Embryonic facial prominence (tissue), 1 donor: ENCODE data around the gene STRA6.
"Not testable (repeated sequence)": the region's sequence is repeated elsewhere in the genome, so short reads cannot be mapped to it uniquely, and the experiment has no call there.

Source experiments
- DNase-seq: peaks from one replicate; pipeline ENCODE4 v3.0.0-alpha.2; 2016; ENCODE audit errors: extremely low spot score

STRA6 gene

DNA sequence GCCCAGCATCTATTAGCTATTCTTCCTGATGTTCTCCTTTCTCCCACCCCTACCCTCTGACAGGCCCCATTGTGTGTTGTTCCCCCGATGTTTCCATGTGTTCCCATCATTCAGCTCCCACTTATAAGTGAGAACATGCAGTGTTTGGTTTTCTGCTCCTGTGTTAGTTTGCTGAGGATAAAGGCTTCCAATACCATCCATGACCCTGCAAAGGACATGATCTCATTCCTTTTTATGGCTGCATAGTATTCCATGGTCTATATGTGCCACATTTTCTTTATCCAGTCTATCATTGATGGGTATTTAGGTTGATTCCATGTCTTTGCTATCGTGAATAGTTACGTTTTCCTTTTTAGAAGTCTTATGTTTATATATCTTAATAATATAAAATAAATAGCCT lies 42.2 kb downstream of the STRA6 start:
- not testable (repeated sequence) for DNase-seq

DNA sequence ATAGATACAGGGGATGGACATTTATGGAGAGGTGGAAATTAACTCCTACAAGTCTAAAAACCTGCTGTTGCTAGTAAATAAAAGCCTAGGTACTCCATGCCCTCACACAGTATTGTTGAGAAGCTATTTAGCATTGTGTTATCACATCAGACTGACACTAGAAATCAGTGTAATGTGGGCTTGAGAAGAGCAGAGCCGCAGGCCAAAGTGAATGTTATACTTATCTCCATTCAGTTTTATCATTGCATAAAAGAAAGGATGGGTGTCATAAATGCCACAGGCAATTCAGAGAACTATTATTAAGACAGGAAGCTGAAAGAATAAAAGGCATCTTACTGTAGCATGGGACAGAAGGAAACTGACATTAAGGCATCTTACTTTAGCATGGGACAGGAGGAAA lies 42.8 kb downstream of the STRA6 start:
- no peak for DNase-seq

DNA sequence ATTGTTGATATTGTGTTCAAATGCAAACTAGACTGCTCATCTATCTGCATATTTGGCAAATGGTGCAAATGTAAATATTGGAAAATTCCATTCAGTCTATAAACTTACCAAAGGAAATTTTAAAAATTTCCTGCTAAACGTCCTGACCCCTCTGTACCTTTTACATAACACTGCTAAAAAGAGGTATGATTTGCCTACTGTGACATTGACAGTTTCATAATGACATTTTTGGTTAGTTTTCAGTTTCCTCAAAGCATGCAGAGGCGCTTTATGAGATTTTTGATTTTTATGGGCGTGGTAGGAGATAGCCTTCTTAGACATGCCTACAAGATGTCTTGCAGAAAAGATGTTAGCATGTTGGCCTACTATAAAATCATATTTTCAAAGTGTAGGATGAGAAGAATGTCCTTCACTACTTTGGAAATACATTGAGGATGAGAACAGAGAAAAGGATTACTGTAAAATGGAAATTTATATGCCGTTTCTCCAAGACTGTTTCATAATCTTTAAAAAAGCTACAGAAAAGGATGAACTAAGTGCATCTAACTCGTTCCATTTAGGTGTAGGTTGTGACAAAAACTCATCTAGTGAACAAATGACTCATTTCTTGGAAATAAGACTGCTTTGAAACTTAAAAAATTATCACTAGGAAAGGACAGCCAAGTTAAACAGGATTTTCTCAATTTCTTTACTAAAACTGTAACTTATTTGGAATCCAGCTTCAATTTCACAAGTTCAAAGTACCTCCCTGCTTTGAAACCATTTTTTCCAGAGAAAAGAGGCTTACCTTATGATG lies 43.5 kb downstream of the STRA6 start:
- no peak for DNase-seq

DNA sequence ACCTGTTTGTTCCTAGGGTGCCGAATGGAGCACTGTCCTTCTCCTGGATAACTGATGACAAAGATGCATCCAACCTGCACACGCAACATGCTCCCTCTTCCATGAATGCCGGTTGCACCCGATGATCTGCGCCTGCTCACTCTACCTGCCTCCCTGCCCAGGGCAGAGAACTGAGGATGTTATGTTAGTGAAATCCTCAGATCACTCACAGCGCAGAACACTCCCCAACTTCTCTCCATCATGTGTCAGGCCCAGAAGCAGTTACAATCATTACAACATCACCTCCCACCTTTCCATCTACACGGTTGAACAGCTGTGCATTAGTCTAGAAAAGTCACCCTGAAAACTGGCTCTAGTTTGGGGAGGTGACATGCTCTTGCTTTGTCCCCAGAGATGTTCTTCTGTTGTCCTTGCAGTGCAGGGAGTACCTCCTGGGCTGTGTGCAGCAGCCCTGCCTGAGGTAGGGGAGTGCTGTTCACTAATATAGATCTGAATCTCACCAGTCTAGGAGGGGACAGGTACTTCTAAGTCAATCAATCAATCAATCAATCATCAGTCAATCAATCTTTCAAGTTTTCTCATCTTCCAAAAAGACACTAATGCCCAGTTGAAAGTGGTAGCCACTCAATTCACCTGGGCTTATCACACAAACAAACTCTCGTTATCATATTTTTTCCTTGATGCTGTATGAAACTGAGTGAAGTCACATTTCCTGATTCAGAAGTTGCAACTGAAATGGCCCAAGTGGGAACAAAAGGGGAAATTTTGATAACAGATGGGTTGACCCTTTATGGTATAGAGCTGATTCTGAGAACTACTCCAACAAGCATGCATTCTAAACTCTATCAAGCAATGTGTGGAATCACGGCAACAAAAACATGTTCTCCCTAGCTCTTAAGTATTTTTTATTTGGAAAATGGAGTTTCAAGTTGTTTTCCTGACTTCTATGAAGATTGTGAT lies 44.4 kb downstream of the STRA6 start:
- DNase-seq = no peak

DNA sequence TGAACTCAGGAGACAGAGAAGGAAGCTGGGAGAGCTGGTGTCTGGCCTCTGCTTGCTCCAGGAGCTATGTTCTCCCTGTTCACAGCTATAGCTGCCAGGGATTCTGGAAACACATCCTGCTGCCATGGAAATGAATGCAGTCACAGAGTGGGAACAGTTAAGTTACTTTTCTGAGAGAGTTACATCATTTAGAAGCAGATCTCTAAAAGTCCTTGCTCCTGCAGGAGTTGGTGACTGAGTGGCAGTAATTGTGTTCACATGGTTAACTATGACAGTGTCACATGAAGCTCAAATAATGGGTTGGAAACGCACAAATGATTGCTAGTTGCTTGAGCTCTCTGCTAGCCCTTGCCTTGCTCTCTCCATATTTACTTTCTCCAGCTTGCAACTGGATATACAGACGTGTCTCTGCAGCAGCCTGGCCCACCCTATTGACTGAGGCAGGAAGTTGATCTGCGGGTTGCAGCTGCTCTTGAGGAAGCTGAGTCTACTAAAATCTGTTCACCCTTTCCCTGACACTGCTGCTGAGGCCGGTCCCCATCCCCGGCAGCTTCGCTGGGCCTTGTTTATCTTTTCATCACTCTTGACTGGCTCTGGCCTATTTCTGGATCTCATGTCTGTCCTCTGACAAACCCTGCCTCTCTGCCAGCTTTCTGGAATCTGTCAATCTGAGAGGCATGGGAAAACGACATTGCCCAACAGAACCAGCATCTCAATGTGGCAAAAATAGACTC lies 45.7 kb downstream of the STRA6 start:
- no peak for DNase-seq

DNA sequence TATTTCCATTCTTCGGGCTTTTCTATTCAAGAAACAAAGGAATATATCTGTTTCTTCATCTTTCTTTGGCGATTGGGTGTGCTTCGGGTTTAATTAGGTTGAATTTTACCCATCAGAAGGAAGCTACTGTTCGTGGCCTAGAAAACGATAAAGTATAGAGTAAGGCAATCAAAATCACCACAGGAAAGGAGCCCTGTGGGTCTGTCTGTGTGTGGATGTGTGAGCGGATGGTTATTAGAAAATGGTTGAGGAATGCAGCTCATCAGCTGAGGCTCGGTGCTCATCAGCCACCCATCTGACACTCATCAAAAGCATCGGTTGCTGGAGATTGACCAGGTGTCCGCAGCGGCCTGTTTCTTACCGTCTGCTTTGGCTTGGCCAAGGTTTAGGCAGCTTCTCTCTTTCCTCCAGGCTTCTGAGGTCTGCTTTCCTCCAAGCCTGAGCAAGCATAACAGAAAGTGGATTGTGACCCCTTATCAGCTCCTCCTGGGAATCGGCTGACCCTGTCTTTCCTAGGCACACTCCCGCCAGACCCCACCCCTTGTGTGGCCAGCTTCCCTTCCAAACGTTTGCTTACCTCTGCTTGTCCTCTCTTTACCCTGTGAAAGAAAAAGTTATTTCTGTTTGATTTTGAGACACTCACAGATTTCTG lies 46.7 kb downstream of the STRA6 start:
- DNase-seq = no peak

DNA sequence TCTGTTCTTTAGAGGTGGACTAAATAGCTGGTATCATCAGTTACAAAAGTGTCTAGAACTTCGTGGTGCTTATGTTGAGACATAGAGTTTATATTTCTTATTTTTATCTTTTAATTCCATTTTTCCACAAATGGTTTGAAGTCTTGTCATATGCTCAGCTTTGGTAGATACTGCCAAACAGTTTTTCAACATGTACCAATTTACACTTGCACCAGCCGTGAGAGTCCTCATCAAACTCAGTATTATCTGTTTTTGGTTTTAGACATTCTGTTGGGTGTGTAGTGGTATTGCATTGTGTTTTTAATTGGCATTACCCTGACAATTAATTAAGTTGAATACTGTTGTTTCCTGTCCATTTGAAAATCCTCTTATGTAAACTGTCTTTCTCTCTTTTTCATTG lies 55.5 kb downstream of the STRA6 start:
- DNase-seq = no peak

DNA sequence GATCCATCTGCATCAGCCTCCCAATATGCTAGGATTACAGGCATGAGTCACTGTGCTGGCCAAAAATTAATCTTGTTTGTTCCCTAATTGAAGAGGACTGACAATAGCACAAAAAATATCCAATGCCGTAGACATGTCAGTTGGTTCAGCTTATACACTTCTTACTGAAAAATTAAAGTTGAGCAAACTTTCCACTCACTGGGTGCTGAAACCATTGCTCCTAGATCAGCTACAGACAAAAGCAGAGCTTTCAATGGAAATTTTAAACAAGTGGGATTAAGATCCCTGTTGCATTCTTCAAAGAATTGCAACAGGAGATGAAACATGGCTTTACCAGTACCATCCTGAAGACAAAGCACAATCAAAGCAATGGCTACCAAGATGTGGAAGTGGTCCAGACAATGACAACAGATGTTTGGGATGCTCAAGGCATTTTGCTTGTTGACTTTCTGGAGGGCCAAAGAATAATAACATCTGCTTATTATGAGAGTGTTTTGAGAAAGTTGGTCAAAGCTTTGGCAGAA lies 56.2 kb downstream of the STRA6 start:
- no peak for DNase-seq

DNA sequence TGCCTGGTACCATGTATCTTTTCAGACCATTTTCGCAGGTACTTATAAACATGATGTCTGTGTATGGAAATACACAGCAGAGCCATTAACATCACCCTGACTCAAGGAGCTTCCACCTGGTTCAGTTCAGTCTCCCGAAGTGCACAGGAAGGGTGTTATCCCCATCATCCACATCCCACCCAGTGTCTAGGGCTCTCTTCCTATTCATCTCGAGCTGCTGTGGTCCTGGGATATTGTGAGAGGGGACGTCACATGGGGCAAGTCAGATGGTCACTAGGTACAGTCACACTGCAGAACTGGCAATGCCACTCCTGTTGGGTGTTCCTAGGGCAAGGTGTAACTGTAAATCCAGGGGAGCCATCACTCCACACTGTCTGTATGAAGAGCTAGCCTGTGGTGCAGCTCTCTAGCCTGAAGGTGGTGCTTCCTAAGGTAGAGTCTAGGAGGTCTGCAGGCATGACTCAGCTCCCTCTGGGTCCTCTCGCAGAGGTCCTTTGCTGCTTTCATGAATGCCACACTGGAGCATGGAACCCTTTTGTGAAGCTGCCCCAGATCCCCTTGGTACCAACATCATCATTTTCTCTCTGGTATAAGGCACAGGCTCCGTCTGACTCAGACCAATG lies 58.3 kb downstream of the STRA6 start:
- no peak for DNase-seq

DNA sequence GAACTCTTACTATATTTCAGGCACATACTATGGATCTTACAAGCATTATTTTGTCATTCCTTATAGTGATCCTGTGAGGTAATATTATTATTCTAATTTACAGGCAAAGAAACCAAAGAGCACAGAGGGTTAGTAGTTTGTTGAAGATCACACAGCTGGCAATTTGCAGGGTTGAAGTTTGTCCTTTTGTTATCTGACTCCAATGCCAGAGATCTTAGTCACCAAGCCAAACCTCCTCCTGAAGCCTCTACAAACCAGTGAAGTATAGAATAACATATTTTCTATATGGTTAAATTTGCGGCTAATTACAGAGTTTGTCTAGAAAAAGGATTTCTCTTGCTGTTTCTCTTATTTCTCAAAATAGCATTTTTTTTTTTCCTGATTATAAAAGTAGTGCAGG lies 61.0 kb downstream of the STRA6 start:
- no peak for DNase-seq

DNA sequence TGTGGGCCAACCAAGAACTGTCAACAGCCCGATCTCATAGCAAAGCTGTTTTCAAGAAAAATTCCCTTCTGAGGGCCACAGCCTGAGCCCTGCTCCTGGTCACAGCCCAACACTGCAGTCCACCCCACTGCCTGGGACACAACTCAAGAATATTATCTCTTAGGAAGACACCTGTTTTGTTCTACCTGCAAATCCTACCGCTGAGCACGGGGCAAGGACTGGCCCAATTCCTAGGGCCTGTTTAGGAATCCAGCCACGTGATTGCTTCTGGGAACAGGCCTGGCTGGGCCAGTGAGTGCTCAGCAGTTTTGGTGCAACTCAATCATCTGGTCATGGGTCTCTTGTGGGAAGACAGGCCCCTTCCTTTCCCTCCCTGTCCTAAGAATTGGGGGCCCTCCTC lies 63.9 kb downstream of the STRA6 start:
- no peak for DNase-seq

DNA sequence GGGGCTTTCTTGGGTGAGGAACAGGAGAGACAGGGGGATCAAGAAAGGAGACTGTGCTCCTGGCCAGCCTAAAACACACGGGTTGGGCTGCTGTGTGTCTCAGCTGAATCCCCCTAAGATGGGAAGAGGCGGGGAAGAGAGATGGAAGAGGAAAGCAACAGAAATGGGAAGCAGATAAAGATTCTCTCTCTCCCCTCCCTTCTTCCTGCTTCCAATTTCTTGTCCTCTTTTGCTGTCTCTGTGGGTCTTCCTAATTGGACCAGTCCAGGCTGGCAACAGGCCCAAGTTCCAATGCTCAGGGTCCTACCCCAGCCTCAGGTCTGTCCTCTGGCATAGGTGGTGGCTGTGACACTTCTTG lies 65.1 kb downstream of the STRA6 start:
- DNase-seq = no peak

DNA sequence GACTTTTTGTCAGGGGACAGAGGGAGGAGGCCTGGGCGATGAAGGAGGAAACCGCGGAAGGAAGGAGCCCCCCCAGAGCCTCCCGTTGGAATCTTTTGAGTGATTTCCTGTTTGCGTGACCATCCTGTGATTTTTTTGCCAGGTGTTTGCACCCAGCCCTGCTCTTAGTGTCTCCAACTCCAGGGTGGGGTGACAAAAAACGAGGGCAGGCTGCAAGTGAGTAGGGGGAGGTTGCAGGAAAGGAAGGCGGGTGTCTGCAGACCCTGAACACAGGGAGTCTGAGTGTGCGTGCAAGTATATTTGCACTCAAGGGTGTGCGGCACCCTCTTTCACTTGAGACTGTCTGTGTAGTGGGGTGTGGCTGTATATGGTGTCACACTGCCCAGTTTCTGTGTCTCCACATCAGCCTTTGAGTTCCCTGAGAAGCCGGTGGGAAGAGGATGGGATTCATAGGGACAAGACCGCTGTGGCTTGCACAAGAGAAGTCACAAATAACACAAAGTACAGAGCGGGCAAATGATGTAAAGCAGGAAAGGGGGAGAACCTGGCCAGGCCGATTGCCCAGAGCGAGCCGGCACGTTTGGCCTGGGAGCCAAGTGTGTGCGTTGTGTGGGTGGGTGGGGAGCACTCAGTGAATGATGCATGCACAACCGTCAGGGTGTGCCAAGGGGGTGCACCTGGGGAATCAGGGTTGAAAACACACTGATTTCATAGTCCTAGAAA lies 65.6 kb downstream of the STRA6 start:
- DNase-seq = no peak

DNA sequence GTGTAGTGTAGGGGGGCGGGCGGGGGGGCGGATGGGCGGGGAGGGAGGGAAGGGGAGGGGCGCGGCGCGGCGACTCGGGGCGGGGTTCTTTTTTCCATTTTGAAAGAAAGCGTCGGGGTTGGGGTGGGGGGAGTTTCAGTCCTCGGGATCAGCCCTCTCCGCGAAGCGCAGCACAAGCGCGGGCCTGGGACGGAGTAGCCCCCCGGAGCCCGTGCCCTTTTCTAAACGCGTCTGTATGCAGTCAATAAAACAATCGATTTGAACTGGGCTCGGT lies 66.1 kb downstream of the STRA6 start:
- DNase-seq = no peak

DNA sequence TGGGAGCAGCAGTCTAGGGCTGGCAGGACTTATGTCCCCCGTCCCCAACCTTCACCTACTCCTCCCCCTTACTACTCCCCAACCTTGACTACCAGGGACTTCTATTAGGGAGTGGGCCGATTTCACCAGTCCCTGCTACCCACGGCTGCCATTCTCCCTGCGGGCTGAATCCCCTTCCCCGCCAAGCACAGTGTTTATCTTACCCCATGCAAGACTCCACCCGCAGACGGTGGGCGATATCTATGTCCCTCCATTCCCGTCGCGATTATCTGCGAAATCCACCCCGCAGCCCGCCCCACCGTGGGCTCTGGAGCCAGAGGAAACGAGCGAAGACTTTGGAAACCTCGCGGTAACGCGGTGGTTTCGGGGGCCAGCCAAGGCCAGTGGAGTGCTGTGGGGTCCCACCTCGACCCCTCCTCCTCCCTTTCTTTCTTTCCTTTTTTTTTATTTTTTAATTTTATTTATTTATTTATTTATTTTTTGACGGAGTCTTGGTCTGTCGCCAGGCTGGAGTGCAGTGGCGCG lies 67.5 kb downstream of the STRA6 start:
- no peak for DNase-seq

DNA sequence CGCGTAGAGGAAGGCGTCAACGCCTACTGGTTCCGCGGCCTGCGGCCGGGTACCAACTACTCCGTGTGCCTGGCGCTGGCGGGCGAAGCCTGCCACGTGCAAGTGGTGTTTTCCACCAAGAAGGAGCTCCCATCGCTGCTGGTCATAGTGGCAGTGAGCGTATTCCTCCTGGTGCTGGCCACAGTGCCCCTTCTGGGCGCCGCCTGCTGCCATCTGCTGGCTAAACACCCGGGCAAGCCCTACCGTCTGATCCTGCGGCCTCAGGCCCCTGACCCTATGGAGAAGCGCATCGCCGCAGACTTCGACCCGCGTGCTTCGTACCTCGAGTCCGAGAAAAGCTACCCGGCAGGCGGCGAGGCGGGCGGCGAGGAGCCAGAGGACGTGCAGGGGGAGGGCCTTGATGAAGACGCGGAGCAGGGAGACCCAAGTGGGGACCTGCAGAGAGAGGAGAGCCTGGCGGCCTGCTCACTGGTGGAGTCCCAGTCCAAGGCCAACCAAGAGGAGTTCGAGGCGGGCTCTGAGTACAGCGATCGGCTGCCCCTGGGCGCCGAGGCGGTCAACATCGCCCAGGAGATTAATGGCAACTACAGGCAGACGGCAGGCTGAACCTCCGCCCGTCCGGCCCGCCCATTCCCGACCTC lies 68.1 kb downstream of the STRA6 start:
- DNase-seq = no peak

DNA sequence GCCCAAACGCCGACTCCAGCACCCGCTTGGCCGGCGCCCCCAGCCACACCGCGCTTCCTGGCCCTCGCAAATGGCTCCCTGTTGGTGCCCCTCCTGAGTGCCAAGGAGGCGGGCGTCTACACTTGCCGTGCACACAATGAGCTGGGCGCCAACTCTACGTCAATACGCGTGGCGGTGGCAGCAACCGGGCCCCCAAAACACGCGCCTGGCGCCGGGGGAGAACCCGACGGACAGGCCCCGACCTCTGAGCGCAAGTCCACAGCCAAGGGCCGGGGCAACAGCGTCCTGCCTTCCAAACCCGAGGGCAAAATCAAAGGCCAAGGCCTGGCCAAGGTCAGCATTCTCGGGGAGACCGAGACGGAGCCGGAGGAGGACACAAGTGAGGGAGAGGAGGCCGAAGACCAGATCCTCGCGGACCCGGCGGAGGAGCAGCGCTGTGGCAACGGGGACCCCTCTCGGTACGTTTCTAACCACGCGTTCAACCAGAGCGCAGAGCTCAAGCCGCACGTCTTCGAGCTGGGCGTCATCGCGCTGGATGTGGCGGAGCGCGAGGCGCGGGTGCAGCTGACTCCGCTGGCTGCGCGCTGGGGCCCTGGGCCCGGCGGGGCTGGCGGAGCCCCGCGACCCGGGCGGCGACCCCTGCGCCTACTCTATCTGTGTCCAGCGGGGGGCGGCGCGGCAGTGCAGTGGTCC lies 68.7 kb downstream of the STRA6 start:
- no peak for DNase-seq

DNA sequence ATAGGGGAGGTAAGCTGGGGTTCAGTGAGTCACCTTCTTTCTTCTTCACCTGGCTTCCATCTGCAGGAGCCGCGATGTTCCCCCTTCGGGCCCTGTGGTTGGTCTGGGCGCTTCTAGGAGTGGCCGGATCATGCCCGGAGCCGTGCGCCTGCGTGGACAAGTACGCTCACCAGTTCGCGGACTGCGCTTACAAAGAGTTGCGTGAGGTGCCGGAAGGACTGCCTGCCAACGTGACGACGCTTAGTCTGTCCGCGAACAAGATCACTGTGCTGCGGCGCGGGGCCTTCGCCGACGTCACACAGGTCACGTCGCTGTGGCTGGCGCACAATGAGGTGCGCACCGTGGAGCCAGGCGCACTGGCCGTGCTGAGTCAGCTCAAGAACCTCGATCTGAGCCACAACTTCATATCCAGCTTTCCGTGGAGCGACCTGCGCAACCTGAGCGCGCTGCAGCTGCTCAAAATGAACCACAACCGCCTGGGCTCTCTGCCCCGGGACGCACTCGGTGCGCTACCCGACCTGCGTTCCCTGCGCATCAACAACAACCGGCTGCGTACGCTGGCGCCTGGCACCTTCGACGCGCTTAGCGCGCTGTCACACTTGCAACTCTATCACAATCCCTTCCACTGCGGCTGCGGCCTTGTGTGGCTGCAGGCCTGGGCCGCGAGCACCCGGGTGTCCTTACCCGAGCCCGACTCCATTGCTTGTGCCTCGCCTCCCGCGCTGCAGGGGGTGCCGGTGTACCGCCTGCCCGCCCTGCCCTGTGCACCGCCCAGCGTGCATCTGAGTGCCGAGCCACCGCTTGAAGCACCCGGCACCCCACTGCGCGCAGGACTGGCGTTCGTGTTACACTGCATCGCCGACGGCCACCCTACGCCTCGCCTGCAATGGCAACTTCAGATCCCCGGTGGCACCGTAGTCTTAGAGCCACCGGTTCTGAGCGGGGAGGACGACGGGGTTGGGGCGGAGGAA lies 69.6 kb downstream of the STRA6 start:
- DNase-seq = no peak
